Prostate gland (tissue), 2 donors: ENCODE results near the gene PAPSS1. TPM values are rescaled to one million over a fixed set of nuclear protein-coding genes. Genes with fewer than 3 reads are reported as not detected.

ENCODE experiments used
- DNase-seq: peaks from one replicate; pipeline ENCODE4 v3.0.0-alpha.2; 2019; ENCODE audit warnings: low spot score
- H3K27ac ChIP-seq, 2 donors: fragments of 200-600 bp; sonication (generic); 2 replicates each; pipeline ENCODE4 v1.5.1; 2017 to 2019
- H3K27me3 ChIP-seq: fragments of 200-600 bp; sonication (generic); replicated peaks from 2 replicates; pipeline ENCODE4 v1.5.1; 2019; ENCODE audit not compliant: insufficient read depth
- H3K36me3 ChIP-seq, 2 donors: fragments of 200-600 bp; sonication (generic); 1 replicate in 1 of 2; 2 replicates in 1 of 2; pipeline versions ENCODE4 v1.5.1 to v1.8.1; 2017 to 2019
- H3K4me1 ChIP-seq: fragments of 200-600 bp; sonication (generic); replicated peaks from 2 replicates; pipeline ENCODE4 v1.5.1; 2019
- H3K4me3 ChIP-seq, 2 donors: fragments of 200-600 bp; sonication (generic); 2 replicates each; pipeline ENCODE4 v1.5.1; 2017 to 2019
- H3K9me3 ChIP-seq: fragments of 200-600 bp; sonication (generic); 2 replicates; pipeline ENCODE4 v1.5.1; 2017
- POLR2A ChIP-seq: fragments of 450-650 bp; IDR thresholded peaks from one replicate; pipeline ENCODE4 v1.6.1; 2016; ENCODE audit warnings: antibody characterized with exemption, mild to moderate bottlenecking
- POLR2AphosphoS5 ChIP-seq: sonication (generic); formaldehyde crosslinking; IDR thresholded peaks from one replicate; pipeline ENCODE4 v1.6.1; 2017; ENCODE audit warnings: antibody characterized with exemption
- WGBS: methylation state at CpG from one replicate; pipeline ENCODE4 v1.1.5; 2018; 5-methylcytosine and 5-hydroxymethylcytosine counted together
- intact Hi-C: fragments of 100-400 bp; cut with DNase I; formaldehyde crosslinking; loops from one replicate; pipeline ENCODE4 v1.14.2; 2022
- total RNA-seq, 2 donors: library from RNA; depleted of rRNA; stranded (reverse); fragments of >200 nt; gene quantifications; one replicate each; pipeline ENCODE4 v1.1.0, GENCODE V29; 2016
- TF ChIP-seq, protein P1 (sequence below), 4 experiments: fragments of 200-600 bp in 2 of 4; fragments of 450-650 bp in 2 of 4; sonication (generic) in 2 of 4; IDR thresholded peaks; 1 replicate in 3 of 4; 2 replicates in 1 of 4; pipeline ENCODE4 v1.5.1; 2016 to 2019; ENCODE audit warnings: antibody characterized with exemption in 4 of 4, mild to moderate bottlenecking in 2 of 4, moderate library complexity in 2 of 4

Gene PAPSS1
- total RNA-seq, 2 donors from 2014 or later: 38.3 to 74.6 TPM

DNA sequence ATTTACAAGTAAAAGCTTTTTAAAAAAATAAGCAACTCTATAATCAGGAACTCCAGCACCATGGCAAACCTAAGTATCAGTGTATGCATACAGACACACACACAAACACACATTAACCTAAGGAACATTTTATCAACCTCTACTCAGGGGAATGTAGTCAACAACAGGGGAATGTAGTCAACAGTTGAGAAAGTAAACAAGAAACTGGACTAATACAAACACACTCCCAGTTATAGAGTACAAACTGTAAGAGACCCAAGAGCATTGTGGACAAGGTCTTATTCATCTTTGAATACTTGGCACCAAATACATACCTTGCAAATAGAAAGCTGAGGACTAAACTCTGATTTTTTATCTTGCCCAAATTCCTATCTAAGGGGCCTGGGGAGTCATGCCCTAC, 36.2 kb downstream of the PAPSS1 start:
- intact Hi-C loops: no loop called here
- no peaks in the 10 kb centered on the region for H3K36me3 ChIP-seq
- TF ChIP-seq POLR2A (no peak), POLR2AphosphoS5 (peak; percentile 40)
- TF ChIP-seq, protein P1, sequence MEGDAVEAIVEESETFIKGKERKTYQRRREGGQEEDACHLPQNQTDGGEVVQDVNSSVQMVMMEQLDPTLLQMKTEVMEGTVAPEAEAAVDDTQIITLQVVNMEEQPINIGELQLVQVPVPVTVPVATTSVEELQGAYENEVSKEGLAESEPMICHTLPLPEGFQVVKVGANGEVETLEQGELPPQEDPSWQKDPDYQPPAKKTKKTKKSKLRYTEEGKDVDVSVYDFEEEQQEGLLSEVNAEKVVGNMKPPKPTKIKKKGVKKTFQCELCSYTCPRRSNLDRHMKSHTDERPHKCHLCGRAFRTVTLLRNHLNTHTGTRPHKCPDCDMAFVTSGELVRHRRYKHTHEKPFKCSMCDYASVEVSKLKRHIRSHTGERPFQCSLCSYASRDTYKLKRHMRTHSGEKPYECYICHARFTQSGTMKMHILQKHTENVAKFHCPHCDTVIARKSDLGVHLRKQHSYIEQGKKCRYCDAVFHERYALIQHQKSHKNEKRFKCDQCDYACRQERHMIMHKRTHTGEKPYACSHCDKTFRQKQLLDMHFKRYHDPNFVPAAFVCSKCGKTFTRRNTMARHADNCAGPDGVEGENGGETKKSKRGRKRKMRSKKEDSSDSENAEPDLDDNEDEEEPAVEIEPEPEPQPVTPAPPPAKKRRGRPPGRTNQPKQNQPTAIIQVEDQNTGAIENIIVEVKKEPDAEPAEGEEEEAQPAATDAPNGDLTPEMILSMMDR (IDR thresholded peaks at IDR 0.05): no peak

DNA sequence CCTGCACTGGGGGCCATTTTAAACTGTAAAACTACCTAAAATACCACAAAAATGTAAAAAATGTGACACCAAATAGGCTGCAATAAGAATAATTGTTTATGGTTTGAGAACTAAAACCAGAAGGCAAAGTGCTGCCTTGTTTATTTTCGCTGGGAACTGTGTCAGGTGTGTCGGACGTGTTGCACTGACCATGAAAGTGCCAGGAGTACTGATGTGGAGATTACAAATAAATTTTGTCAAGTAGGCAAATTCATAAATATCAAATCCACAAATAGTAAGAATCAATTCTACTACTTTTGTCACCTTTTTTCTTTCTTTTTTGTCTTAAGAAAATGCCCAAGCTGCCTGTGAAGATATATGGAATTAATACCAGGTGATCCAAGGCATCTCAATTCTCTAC, 37.7 kb downstream of the PAPSS1 start:
- no peak overlapping the region for H3K4me3 ChIP-seq
- no peaks in the 10 kb centered on the region for H3K9me3 ChIP-seq
- no peak overlapping the region for H3K27ac ChIP-seq
- no peak for DNase-seq
- no peaks in the 10 kb centered on the region for H3K4me1 ChIP-seq
- H3K36me3 ChIP-seq: no peaks in the 10 kb centered on the region
- 56% methylated on average over 3 of the region's 3 CpGs for WGBS
- TF ChIP-seq POLR2A (no peak), POLR2AphosphoS5 (peak; percentile 19)
- H3K27me3 ChIP-seq: no peaks in the 10 kb centered on the region
- intact Hi-C loops: no loop called here

More for the DNA sequence above, 36.2 kb downstream of the PAPSS1 start:
- H3K27me3 ChIP-seq: no peaks in the 10 kb centered on the region
- no peak overlapping the region for H3K4me3 ChIP-seq
- peak overlapping the region in 1 of 2 donors; percentile 10 for H3K27ac ChIP-seq
- DNase-seq: no peak
- H3K9me3 ChIP-seq: no peaks in the 10 kb centered on the region
- no peaks in the 10 kb centered on the region for H3K4me1 ChIP-seq

DNA sequence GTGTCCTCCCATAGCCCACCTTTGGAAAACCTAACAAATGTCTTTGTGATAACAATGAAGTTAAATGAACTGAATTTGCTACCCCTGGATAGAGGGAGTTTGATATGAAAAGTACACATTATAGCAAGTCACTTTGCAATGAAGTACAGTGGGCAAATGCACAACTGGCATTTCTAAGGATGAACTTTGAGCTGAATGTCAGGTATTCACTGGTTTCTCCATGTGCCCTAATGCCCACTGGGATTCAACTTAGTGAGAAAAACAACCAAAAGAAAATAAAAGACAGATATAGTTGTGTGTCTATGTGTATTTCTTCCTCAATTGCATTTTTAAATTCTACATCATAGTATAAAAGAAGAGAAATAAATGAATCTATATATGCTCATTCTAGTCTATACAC, 51.0 kb downstream of the PAPSS1 start:
- Histone ChIP-seq H3K9me3 (no peaks in the 10 kb centered on the region), H3K4me1 (peaks cover 2% of the 10 kb centered on the region), H3K4me3 (no peak overlapping the region), H3K27me3 (no peaks in the 10 kb centered on the region), H3K36me3 (no peaks in the 10 kb centered on the region), H3K27ac (no peak overlapping the region)
- DNase-seq: no peak
- TF ChIP-seq, protein P1 (IDR thresholded peaks at IDR 0.05): no peak
- TF ChIP-seq POLR2AphosphoS5 (no peak), POLR2A (no peak)
- intact Hi-C loops: loop anchor here (5.0 kb wide), 1 partner anchor 617 kb away; no protein-coding TSS in a partner anchor

DNA sequence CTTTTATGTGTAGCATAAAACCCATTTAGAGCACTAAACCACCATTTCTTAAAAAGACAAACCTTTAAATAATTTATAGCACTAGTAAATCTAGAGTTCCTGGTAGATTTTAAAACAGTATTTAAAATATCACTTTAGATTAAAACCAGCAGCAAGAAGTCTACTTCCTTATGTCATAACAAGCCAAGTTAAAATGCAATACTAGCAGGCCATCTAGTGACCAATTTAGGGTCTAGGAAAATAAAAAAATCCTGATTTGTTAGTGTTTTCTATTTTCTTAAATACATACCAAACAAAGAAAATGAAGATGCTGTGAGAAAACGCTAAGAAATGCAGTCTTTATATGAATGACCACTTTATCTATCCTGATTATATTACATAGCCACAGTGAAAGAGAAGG, 53.9 kb downstream of the PAPSS1 start:
- intact Hi-C loops: loop anchor here (5.0 kb wide), 1 partner anchor 614 kb away; no protein-coding TSS in a partner anchor
- no peak for DNase-seq
- WGBS: 12% methylated on average over 1 of the region's 1 CpG
- no peak for TF ChIP-seq POLR2A
- TF ChIP-seq, protein P1 (IDR thresholded peaks at IDR 0.05): peak in 3 of 4 experiments; percentile 53 to 60 (median 60)
- no peaks in the 10 kb centered on the region for H3K36me3 ChIP-seq
- no peak overlapping the region for H3K4me3 ChIP-seq
- no peak overlapping the region for H3K27ac ChIP-seq
- peaks cover 2% of the 10 kb centered on the region for H3K4me1 ChIP-seq
- no peaks in the 10 kb centered on the region for H3K27me3 ChIP-seq
- no peaks in the 10 kb centered on the region for H3K9me3 ChIP-seq

DNA sequence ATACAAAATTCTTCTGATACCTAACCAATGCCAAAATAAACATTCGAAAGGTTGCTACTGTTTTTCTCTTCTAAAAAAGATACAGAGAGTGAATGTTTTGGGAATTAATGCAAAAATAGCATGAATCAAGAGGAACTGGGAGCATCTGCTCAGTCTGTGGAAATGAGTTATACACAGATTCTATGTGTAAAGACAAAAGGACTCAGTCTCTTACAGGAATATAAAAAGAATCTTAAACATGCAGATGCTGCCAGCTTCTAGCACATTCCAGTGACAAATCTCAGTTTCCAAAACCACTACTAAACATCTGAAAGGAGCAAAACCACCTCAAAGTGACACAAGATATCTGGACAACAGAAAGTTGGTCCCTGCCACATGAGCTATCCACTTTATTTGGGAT, 55.0 kb downstream of the PAPSS1 start:
- H3K27me3 ChIP-seq: no peaks in the 10 kb centered on the region
- H3K4me3 ChIP-seq: no peak overlapping the region
- H3K9me3 ChIP-seq: no peaks in the 10 kb centered on the region
- no peak overlapping the region for H3K27ac ChIP-seq
- H3K4me1 ChIP-seq: peaks cover 2% of the 10 kb centered on the region
- intact Hi-C loops: loop anchor here (5.0 kb wide), 1 partner anchor 613 kb away; no protein-coding TSS in a partner anchor
- no peaks in the 10 kb centered on the region for H3K36me3 ChIP-seq
- no peak for DNase-seq
- 54% methylated on average over 1 of the region's 1 CpG for WGBS
- TF ChIP-seq, protein P1 (IDR thresholded peaks at IDR 0.05): no peak
- TF ChIP-seq POLR2A: no peak
